HG02840 (cell line): ENCODE results near the gene TPTE2.
"Not testable (repeated sequence)": the region's sequence is repeated elsewhere in the genome, so short reads cannot be mapped to it uniquely, and the experiment has no call there.

ENCODE experiments used
- ATAC-seq: cut with Tn5 transposase; IDR thresholded peaks from one replicate; pipeline ENCODE4 v1.9.1; 2021; ENCODE audit warnings: mild to moderate bottlenecking, moderate library complexity, moderate number of reproducible peaks; ENCODE audit not compliant: unreplicated experiment, low FRiP score

Gene TPTE2

DNA sequence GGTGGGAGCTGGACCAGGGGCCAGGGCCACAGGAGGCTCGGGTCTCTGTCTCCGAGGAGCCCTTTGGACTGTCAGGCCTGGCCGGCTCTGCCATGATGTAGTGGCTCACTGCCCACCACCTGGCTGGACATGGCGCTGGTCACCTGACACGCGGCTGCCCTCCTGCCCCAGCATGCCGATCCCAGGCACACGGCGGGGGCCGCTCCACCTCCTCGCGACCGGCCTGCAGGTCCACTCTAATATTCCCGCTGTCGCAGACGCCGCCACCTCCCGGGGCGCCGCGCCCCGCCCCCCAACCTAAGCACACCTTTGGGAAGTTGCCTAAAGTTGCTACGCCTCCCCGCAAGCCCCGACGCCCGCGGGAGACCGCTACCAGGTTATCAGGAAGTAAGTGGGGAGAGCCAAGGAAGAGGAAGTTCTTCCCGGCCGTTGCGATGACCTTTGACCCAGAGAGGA is at the start of gene TPTE2:
TSS of gene TPTE2 (minus strand) at position 406 of the 456 bp plus-strand sequence. CDS start 58,298 bp downstream, outside the sequence.
- not testable (repeated sequence) for ATAC-seq

DNA sequence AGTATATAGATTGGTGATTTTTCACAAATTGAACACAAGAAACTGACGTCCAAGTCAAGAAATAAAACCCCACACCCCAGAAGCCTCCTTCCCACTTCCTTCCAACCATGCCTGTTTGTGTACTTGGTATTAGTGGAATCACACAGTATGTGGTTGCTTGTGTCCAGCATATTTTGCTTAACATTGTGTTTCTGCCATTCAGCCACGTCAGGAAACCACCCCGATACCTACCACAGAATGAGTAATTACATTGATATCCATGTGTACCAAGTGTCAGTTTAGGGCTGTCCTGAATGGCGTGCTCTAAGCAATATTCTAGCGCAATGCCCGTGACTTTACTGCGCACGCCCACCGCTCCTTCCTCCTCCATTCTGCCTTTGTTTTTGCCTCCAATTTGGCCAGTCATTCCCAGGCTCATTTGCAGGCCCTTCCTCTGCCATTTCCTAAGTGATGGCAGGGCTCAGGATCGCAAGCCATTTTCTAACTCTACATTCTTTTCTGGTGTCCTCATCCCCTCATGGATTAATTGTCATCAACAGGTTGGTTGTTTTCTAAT is 46.3 kb upstream of the TPTE2 start:
- ATAC-seq: no peak

DNA sequence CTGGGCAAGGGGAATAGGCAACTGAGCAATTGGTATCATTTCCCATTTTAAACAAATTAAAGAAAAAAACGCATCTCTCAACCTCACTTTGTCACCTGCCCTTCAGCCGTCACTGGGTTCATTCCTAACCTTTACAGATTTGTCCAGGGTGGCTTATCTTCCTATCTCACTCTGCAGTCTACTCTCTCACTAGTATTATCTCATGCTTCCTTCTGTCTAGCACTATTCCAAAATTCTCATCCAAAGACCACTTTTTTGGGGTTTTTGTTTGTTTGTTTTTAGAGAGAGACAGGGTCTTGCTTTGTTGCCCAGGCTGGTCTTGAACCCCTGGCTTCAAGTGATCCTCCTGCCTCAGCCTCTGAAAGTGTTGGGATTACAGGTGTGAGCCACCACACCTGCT is 45.4 kb upstream of the TPTE2 start:
- ATAC-seq: no peak

DNA sequence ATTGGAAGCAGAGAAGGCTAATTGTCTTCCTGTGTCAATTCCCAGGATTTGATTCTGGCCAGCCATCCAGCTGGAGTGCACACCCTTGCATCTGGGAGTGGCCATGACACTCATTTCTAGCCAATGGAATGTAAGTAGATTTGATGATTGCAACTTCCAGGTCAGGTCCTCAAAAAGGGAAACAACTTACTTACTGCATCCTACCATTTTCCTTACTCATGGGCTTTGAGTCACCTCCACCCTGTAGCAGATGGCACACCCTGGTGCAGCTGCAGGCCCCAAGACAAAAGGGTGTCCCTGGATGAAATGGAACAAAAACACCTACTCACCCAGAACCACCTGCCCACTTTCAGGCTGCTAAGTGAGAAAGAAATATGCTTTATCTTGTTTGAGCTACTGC is 44.8 kb upstream of the TPTE2 start:
- no peak for ATAC-seq

DNA sequence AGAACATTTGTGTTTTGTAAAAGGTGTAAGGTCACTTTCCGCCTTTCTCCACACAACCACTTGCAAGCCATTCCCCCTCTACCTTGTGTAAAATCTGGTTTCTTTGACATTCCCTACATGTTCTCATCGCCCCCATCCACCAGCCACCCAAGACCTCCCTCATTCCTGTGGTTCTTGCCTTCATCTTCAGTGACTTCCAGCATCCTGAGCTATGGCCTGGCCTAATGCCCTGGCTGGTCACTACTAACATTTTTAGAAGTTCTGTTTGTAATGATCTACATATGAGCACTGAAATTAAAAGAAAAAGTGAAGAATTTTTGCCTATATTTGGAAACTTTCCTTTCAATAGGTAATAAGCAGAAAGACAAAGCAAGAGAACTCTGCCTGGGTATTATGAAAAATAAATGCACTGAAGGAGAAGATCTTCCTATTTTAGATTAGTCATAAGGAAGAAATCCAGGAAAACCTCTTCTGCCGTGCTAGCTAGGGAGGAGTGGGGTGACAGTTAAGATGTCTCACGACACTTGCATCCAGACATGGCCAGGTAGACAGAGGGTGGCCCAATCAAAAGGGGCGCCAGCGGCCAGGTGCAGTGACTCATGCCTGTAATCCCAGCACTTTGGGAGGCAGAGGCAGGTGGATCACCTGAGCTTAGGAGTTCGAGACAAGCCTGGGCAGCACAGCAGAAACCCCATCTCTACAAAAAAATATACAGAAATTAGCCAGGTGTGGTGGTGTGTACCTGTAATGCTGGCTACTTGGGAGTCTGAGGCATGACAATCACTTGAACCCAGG is 44.0 kb upstream of the TPTE2 start:
- ATAC-seq: no peak

DNA sequence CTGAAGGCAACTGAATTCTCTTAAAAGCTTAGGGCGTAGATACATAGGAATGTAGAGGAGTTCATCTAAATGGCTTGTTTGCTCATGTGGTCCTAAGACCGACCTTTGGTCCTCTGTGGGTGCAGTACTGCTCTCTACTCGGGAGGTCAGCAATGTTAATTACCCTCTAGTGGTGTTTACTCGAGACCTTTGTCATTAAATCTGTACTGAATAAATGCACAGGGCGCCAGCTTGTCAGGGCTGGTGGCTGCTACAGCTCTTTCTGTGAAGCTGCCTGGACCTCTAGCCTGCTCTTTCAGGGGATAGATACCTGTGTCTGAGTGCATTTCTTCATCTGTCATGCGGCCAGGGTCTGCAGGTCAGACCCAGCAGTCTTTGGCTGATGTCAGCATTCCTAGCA is 43.0 kb upstream of the TPTE2 start:
- ATAC-seq: no peak

DNA sequence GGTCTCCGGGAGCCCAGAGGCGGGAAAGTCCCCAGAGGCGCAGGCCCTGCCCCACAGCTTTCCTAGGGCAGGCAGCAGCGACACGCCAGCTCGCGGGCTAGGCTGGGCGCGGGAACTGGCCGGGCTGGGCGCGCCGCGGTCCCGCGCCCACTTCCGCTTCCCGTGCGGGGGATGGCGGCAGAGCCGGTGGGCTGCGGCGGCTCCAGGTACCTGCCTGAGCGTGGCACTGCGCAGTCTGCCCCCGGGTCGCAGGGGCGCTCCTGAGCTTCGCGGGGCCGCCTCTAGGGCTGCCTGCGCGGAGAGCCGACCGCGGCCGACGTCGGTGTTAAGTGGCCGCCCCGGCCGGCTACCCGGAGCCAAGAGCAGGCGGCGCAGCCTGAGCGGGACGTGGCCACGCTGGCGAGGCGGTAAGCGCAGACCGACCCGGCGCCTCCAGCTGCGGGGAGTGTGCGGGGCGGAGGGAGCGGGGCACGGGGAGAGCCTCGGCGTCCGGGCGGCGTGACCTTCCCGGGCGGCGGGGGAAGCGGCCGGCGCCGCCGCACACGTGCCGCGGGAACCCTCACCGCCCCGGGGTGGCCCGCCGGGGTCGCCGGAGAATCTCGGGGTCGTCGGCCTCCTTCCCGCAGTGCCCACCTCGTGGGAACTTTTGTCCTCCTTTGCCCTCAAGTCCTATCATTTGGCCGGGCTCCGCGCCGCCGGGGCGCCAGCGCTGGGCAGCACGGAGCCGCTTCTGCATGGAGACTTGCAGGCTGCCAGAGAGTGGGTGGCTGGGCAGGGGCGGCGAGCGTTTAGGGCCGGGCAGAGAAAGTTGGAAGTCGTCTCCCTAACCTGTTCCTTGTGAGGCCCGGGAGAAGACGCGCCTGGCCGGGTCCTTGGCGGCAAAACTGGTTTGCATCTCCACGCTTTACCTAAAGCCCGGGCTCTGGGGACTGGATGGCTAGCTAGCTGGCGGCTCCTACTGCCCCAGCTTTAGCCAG is 40.7 kb upstream of the TPTE2 start:
- peak; percentile 74 for ATAC-seq

DNA sequence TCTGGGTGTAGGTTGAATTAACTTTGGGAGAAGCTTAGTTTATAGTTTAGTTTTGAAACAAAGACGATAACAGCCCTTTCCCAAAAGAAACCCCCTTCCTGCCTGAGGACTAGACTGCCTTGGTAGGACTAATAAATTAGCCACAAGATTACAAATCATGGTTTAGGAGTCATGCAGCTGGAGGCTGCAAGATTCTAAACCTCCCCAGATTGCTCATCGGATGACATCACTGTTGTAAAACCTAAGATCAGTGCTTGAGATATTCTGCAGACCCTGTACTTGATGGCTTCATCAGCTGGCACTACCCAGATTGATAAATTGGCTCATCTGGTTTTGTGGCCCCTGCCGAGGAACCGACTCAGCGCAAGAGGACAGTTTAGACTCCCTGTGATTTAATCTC is 36.2 kb upstream of the TPTE2 start:
- ATAC-seq: no peak

DNA sequence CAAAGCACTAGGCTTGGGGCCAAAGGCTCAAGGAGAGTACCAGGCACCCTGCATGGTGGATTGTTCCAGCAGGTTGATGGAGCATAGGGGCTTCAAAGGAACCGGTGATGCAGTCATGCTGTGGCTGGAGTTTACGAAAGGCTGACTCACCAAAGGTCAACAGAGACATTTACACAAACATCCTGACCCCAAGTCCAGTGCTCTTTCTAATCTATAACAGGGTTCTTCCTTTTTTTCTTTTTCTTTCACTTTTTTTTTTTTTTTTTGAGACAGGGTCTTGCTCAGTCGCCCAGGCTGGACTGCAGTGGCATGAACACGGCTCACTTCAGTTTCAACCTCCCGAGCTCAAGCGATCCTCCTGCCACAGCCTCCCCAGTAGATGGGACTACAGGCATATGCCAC is 35.6 kb upstream of the TPTE2 start:
- ATAC-seq: no peak

DNA sequence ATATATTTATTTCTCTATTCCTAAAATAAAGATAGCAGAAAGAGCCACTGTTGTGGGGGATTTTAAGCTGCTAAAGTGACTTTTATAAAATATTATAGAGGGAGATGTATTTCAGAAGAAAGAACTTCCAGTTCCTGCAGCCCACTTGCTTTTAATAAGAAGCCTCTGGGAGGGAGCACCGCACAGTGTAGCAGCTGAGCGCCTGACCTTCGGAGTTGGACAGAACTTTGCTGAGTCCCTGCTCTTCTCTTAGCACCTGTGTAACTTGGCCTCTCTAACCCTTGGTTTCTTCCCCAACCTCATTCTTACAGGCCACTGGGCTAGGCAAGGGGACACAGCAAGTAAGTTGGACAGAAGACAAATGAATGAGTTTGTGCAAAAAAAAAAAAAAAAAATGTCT is 34.8 kb upstream of the TPTE2 start:
- ATAC-seq: no peak

DNA sequence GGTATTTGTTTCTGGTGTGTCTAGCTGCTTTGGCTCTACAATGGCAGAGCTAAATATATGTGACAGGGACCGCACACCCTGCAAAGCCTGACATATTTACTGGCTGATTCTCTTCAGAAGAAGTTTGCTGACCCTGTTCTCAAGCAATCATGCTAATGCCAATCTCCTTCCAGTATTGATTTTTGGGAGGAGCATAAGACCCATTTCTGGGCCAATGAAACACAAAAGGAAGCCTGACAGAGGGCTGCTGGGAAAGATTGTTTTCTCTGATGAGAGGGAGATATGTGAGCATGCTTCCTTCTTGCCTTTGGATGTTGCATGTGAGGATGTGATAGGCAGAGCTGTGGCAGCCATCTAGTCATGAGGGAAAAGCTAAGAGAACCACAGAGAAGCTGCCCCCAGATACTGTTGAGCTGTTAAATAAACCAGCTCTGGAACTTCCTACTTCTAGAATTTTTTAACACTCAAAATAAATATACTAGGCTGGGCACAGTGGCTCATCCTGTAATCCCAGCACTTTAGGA is 31.4 kb upstream of the TPTE2 start:
- no peak for ATAC-seq

DNA sequence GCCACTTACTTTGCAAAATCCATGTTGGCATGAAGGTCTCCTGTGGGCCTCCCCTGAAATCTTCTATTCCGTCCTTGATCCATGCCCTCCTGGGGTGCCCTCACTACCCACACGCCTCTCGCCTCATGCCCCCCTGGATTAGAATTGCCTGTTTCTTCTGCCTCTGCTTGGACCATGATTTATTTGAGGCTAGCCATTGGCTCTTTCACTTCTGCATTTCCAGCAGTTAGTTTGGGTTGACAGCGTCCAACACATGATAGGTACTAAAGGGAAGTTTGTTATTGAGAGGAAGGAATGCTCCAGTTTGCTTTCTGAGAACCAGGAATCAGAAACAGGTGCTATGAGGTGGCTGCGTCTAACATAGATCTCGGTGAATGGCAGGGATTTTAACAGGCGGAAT is 30.5 kb upstream of the TPTE2 start:
- ATAC-seq: no peak

DNA sequence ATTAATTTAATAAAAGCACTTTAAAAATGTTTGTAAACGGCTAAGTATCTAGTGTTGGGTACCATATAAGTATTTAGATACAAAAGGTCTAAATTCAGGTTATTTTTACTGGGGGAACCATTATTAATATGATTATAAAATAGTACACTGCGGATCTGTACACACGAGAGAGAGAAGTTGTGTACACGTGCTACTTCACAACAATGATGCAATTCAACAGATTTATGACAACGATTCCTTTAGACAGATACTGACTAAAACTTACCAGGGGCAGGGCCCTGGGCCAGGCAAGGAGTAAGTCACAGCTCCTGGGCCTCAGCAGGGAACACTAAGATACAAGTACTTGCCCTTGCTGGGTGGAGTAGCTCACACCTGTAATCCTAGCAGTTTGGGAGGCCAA is 29.1 kb upstream of the TPTE2 start:
- ATAC-seq: no peak

DNA sequence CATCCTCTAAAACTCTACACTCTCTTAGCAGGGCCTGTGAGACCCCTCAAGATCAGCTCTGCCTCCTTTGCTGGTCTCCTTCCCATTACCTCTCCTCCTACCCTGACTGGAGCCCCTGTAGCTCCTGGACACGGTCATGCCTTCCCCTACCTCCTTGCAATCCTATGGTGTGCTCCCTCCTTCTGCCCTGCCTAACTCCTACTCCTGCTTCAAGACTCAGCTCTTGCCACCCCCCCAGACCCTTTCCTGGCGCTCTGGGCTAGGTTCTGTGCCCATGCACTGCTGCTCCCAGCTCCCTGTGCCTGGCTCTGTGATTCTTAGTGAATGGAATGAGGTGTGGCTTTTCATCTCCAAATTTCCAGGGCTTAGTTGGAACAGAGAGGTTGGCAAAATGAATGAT is 28.0 kb upstream of the TPTE2 start:
- ATAC-seq: no peak

DNA sequence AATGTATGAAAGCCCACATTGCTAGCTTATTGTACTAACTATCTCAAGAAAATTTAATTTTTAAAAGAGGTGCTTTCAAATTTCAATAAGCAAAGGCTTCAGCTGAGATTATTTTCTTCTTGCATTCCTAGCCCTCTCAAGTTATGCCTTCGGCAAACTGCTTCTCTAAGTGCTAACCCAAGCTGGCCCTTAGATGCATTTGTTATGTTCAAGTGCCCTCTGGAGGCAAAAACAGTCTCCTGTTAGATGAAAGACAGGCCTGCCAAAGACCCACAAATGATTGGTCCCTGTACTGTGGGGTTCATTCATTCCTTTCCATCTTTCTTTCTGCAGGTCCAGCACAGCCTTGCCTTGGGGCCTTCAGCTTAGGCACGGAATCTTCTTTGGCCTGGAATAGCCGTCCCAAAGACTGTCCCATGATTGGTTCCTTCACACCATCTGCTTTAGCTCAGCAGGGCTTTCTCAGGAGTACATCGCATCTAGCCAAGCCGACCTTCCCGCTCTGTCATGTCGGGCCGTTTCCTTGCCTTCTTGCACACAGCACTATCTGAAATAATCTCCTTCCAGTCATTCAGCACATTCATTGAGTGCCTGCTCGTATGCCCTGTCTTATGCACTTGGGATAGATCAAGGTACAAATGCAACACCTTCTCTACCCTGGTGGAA is 26.4 kb upstream of the TPTE2 start:
- peak; percentile 61 for ATAC-seq

DNA sequence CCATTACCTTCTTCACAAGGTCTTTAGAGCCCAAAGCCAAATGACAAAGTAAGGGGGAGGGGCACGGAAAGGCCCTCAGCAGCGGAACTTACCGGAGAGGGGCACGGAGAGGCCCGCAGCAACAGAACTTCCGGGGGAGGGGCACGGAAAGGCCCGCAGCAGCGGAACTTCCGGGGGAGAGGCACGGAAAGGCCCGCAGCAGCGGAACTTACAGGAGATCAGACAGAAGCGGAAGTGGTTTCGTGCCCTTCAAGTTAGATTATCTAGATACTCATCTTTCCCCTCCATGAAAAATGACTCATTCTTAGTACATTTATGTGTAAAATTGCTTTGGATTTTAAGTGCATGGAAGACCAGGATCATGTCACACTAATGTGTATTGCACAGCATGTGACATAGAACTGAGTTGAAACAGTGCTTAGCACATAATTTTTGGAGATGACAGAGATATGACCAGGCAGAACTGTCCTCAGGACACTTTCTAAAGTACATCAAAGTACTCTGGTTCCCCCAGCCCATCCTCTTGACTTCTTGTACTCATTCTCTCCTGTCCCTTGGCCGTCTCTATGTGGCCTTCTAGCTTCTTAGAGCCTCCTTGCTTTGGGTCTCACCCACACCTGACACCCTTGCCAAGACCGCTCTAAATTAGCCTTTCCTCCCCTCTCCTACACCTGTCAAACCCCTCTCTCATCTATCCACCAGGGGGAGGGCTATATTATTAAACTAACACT is 25.7 kb upstream of the TPTE2 start:
- peak; percentile 70 for ATAC-seq

DNA sequence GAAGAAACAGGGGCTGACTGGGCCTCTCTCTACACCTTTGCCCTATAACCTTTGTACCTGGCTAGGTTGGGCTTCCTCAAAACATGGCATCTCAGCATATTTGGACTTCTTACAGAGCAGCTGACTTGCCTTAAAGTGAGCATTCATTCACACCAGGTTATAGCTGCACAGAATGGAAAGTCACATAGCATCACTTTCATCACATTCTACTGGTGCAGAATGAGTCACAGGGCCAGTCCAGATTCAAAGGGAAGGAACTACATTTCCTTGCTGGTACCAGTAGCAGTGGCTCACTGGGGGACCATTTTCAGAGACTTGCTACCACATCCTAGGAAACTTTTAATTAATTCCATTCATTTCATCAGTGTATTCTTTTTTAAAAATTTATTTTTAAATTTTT is 20.3 kb upstream of the TPTE2 start:
- no peak for ATAC-seq

DNA sequence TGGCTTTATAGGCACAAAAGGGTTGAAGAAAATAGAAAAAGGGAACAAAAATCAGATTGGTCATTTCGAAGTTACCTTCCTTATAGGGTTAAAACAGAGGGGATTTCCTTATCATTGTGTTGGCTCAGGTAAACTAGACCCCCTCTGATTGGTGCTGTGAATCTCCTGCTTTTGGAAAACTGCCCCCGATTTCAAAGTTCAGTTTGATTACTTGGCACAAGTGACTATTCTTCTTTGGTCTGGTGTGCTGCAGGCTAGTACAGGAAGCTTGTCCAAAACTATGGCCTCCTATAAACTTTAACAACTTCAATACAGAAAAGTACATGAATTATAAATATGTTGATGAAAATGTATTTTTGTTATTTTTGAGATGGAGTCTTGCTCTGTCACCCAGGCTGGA is 13.9 kb upstream of the TPTE2 start:
- ATAC-seq: no peak

DNA sequence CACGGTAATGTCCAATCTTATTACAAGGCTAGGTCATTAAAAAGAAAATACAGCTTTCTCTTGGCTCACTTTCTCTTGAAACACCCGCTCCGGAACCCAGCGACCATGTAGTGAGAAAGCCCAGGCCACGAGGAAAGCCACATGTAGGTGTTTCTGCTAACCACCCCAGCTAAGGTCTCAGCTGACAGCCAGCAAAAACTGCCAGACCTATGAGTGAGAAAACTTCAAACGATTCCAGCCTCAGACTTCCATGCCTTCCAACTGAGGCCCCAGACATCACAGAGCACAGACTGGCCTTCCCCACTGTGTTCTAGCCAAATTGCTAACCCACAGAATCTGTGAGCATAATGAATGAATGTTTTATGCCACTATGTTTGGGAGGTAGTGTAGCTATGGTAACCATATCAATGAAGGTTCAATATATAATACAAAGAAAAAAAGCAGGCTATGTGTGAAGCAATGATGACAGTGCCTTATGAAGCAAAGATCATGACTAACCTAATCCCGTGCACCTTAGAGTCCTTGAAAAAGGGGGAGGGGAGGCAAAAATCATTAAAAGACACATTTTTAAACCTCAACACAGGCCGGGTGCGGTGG is 11.9 kb upstream of the TPTE2 start:
- no peak for ATAC-seq
